NOMO-1 treated with dmso at 0.1 percent for 144 hours (cell line): ENCODE data around the gene HAUS1.
"Not testable (repeated sequence)": the region's sequence is repeated elsewhere in the genome, so short reads cannot be mapped to it uniquely, and the experiment has no call there.

Experiments used
- DNase-seq: peaks from one replicate; lab custom pipeline; 2025; ENCODE audit not compliant: unreplicated experiment; lab: John Stamatoyannopoulos, UW

Gene HAUS1

GRCh38 chr18:46084431-46084830 lies 19.8 kb upstream of the HAUS1 start:
- no peak for DNase-seq

GRCh38 chr18:46088501-46088900 lies 15.7 kb upstream of the HAUS1 start:
- DNase-seq = not testable (repeated sequence)

- DNase-seq = no peak
Measured at GRCh38 chr18:46095532-46095931, 8.7 kb upstream of the HAUS1 start.

- no peak for DNase-seq
Measured at GRCh38 chr18:46096651-46097300, 7.4 kb upstream of the HAUS1 start.

GRCh38 chr18:46097431-46097800 lies 6.8 kb upstream of the HAUS1 start:
- no peak for DNase-seq

GRCh38 chr18:46097801-46098615 lies 6.2 kb upstream of the HAUS1 start, which contains the start of gene ATP5F1A:
ATP5F1A (minus strand) TSS chr18:46098296; CDS start chr18:46098231, 65 bp downstream.
- peak; percentile 76 for DNase-seq

GRCh38 chr18:46098616-46098933 lies 5.6 kb upstream of the HAUS1 start:
- DNase-seq = no peak

- DNase-seq = no peak
Measured at GRCh38 chr18:46099463-46099862, 4.7 kb upstream of the HAUS1 start.

GRCh38 chr18:46109386-46109785 lies 5.2 kb downstream of the HAUS1 start:
- no peak for DNase-seq

GRCh38 chr18:46110406-46110805 lies 6.2 kb downstream of the HAUS1 start:
- DNase-seq = no peak

- no peak for DNase-seq
Measured at GRCh38 chr18:46113751-46114150, 9.6 kb downstream of the HAUS1 start.

- DNase-seq = not testable (repeated sequence)
Measured at GRCh38 chr18:46126625-46127024, 22.4 kb downstream of the HAUS1 start.

- DNase-seq = no peak
Measured at GRCh38 chr18:46130061-46130460, 25.9 kb downstream of the HAUS1 start.

GRCh38 chr18:46130549-46130948 lies 26.4 kb downstream of the HAUS1 start:
- DNase-seq = not testable (repeated sequence)

- DNase-seq = no peak
Measured at GRCh38 chr18:46133534-46133933, 29.3 kb downstream of the HAUS1 start.

GRCh38 chr18:46134920-46135675 lies 30.9 kb downstream of the HAUS1 start:
- no peak for DNase-seq

GRCh38 chr18:46140173-46140572 lies 36.0 kb downstream of the HAUS1 start:
- DNase-seq = no peak

GRCh38 chr18:46141199-46141598 lies 37.0 kb downstream of the HAUS1 start:
- DNase-seq = no peak

GRCh38 chr18:46148810-46149209 lies 44.6 kb downstream of the HAUS1 start:
- no peak for DNase-seq

GRCh38 chr18:46152436-46152807 lies 48.2 kb downstream of the HAUS1 start:
- DNase-seq = no peak

GRCh38 chr18:46152808-46153617 lies 48.8 kb downstream of the HAUS1 start:
- DNase-seq = no peak
